Lower leg skin (tissue), 3 donors: ENCODE measurements around the gene JPH4.

Experiments used
- CTCF ChIP-seq, 3 donors: fragments of 450-650 bp; IDR thresholded peaks; one replicate each; pipeline ENCODE4 v1.5.1; 2016; ENCODE audit warnings: antibody characterized with exemption in 3 of 3, mild to moderate bottlenecking in 3 of 3, moderate library complexity in 2 of 3
- POLR2A ChIP-seq, 2 donors: fragments of 450-650 bp; IDR thresholded peaks; one replicate each; pipeline ENCODE4 v1.6.1; 2016 to 2017; ENCODE audit warnings: antibody characterized with exemption in 2 of 2, mild to moderate bottlenecking in 1 of 2, moderate library complexity in 1 of 2

GRCh38 chr14:23524954-23525353 is 53.6 kb downstream of the JPH4 start:
- no peak for TF ChIP-seq CTCF (IDR thresholded peaks at IDR 0.05)
- no peak for TF ChIP-seq POLR2A (IDR thresholded peaks at IDR 0.05)
